Spleen (tissue), 11 donors: ENCODE measurements around the gene C6orf132. TPM values are rescaled to one million over a fixed set of nuclear protein-coding genes. Genes with fewer than 3 reads are reported as not detected.

Experiments used
- DNase-seq: peaks from one replicate; pipeline ENCODE4 v3.0.0-alpha.2; 2020
- H3K27ac ChIP-seq, 8 donors: fragments of 200-600 bp; sonication (generic) in 7 of 8; 1 replicate in 4 of 8; 2 replicates in 4 of 8; pipeline versions ENCODE4 v1.5.0 to v1.8.0; 2016 to 2021; ENCODE audit warnings: inconsistent platforms in 4 of 8, mild to moderate bottlenecking in 4 of 8, moderate library complexity in 1 of 8
- H3K27me3 ChIP-seq, 7 donors: fragments of 200-600 bp; sonication (generic) in 6 of 7; replicated peaks in 1 of 7; 1 replicate in 4 of 7; 2 replicates in 3 of 7; pipeline versions ENCODE4 v1.5.0 to v1.8.0; 2016 to 2021; ENCODE audit warnings: inconsistent platforms in 3 of 7, mild to moderate bottlenecking in 1 of 7
- H3K36me3 ChIP-seq, 6 donors: fragments of 200-600 bp; sonication (generic) in 5 of 6; 1 replicate in 4 of 6; 2 replicates in 2 of 6; pipeline versions ENCODE4 v1.5.0 to v1.8.0; 2016 to 2021; ENCODE audit warnings: inconsistent platforms in 2 of 6
- H3K4me1 ChIP-seq, 6 donors: fragments of 200-600 bp; sonication (generic) in 5 of 6; 1 replicate in 3 of 6; 2 replicates in 3 of 6; pipeline versions ENCODE4 v1.5.0 to v1.8.0; 2016 to 2021; ENCODE audit warnings: inconsistent platforms in 3 of 6
- H3K4me3 ChIP-seq, 8 donors: fragments of 200-600 bp; sonication (generic) in 7 of 8; 1 replicate in 4 of 8; 2 replicates in 4 of 8; pipeline versions ENCODE4 v1.5.0 to v1.8.0; 2016 to 2021; ENCODE audit warnings: inconsistent platforms in 4 of 8, mild to moderate bottlenecking in 4 of 8, moderate library complexity in 2 of 8
- H3K9me3 ChIP-seq, 8 donors: fragments of 200-600 bp; sonication (generic) in 7 of 8; 1 replicate in 4 of 8; 2 replicates in 4 of 8; pipeline versions ENCODE4 v1.5.0 to v1.8.0; 2016 to 2021; ENCODE audit warnings: inconsistent platforms in 4 of 8
- POLR2A ChIP-seq, 3 donors: fragments of 450-650 bp; IDR thresholded peaks; one replicate each; pipeline ENCODE4 v1.5.1; 2017; ENCODE audit warnings: antibody characterized with exemption in 3 of 3, mild to moderate bottlenecking in 1 of 3
- POLR2AphosphoS5 ChIP-seq, 3 donors: sonication (generic); formaldehyde crosslinking; IDR thresholded peaks; one replicate each; pipeline ENCODE4 v1.5.1; 2017; ENCODE audit warnings: antibody characterized with exemption in 3 of 3
- WGBS, 5 donors: extraction: QIAGEN DNeasy Blood & Tissue Kit in 3 of 5; methylation state at CpG; one replicate each; pipeline versions ENCODE4 v1.1.5 to v1.1.7; 2013 to 2018; 5-methylcytosine and 5-hydroxymethylcytosine counted together
- intact Hi-C: fragments of 100-400 bp; cut with DNase I; formaldehyde crosslinking; loops from one replicate; pipeline ENCODE4 v1.15.0; 2023; ENCODE audit warnings: low total_unique reads
- polyA plus RNA-seq, 3 donors: library from polyadenylated mRNA; stranded (reverse); fragments of 200-250 nt; gene quantifications; one replicate each; pipeline ENCODE4 v1.2.1, GENCODE V29; 2013
- total RNA-seq, 7 donors: library from RNA; depleted of rRNA in 3 of 7; stranded (reverse); fragments of >200 nt in 3 of 7; fragmentation: NEBNext Ultra II Directional in 4 of 7; extraction: Animal tissue kit (Norgen Biotek cat#: 25700) in 4 of 7; gene quantifications; one replicate each; pipeline versions ENCODE4 v1.1.0 to v1.2.1, GENCODE V29; 2016 to 2021
- TF ChIP-seq, protein P1 (sequence below), 11 experiments: fragments of 200-600 bp in 7 of 11; fragments of 450-650 bp in 4 of 11; sonication (generic) in 4 of 11; IDR thresholded peaks in 8 of 11; conservative IDR thresholded peaks in 3 of 11; 1 replicate in 7 of 11; 2 replicates in 4 of 11; pipeline versions ENCODE4 v1.4.0 to v1.8.0; 2016 to 2021; ENCODE audit warnings: antibody characterized with exemption in 11 of 11, inconsistent platforms in 4 of 11, mild to moderate bottlenecking in 1 of 11
- donor health status: healthy with polysubstance abuse.
- donor health status: DM: no; HTN: no; CAD: no; lungs with moderate emphysema.
- donor health status: DM: no; HTN: no; CAD: no.
- donor health status: Bipolar disorder and iron deficiency.
- donor health status: healthy.
- donor health status: DM: no; HTN: no; CAD: no.
- donor health status: DM: yes; HTN: yes; CAD: no.

C6orf132 gene
- total and polyA plus RNA-seq, 10 donors, result 0.05 to 0.27 (median 0.13) TPM; not detected in 3

DNA sequence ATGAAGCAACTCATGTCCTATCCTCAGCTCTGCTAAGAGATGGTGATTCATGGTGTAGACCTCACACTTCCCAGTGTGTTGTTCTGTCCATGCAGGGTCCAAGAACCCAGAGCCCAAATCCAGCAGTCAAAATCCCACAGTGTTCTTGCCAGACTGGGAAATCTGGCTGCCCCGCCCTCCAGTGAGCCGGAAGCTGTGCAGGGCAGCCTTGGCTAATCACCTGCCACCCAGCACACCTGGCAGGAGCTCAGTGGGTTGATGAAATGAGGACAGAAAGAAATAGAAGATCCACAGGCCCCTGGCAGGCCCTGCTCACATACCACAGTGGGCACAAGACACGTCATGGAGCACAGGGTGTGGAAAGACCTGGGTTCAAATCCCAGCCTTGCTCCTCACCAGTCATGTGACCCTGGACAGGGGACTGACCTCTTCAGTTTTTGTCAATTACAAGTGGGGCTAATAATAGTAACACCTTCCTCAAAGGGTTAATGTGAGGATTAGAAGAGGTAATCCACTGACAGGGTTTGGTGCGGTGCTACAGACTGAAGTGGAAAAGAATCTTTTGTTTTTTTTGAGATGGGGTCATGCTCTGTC, 17.1 kb upstream of the C6orf132 start:
- Histone ChIP-seq H3K9me3 (no peaks in the 10 kb centered on the region), H3K27ac (no peak overlapping the region), H3K36me3 (no peaks in the 10 kb centered on the region), H3K27me3 (peaks cover 0 to 15% (median 0%) of the 10 kb centered on the region in 7 donors), H3K4me3 (no peak overlapping the region), H3K4me1 (no peaks in the 10 kb centered on the region)
- DNase-seq, result no peak
- intact Hi-C loops, result no loop called here
- TF ChIP-seq POLR2A (IDR thresholded peaks at IDR 0.05) (no peak), POLR2AphosphoS5 (IDR thresholded peaks at IDR 0.05) (no peak)
- TF ChIP-seq, protein P1, sequence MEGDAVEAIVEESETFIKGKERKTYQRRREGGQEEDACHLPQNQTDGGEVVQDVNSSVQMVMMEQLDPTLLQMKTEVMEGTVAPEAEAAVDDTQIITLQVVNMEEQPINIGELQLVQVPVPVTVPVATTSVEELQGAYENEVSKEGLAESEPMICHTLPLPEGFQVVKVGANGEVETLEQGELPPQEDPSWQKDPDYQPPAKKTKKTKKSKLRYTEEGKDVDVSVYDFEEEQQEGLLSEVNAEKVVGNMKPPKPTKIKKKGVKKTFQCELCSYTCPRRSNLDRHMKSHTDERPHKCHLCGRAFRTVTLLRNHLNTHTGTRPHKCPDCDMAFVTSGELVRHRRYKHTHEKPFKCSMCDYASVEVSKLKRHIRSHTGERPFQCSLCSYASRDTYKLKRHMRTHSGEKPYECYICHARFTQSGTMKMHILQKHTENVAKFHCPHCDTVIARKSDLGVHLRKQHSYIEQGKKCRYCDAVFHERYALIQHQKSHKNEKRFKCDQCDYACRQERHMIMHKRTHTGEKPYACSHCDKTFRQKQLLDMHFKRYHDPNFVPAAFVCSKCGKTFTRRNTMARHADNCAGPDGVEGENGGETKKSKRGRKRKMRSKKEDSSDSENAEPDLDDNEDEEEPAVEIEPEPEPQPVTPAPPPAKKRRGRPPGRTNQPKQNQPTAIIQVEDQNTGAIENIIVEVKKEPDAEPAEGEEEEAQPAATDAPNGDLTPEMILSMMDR (IDR thresholded peaks at IDR 0.05 in 8 of 11, conservative IDR thresholded peaks at IDR 0.05 in 3 of 11), result no peak
- 67 to 91% (median 79%) methylated on average over 4 of the region's 4 CpGs for WGBS, 5 donors

GRCh38 chr6:42158631-42159030, 16.2 kb upstream of the C6orf132 start:
- no peak for DNase-seq
- H3K9me3 ChIP-seq, result no peaks in the 10 kb centered on the region
- 75 to 90% (median 87%) methylated on average over 2 of the region's 2 CpGs for WGBS, 5 donors
- intact Hi-C loops, result no loop called here
- H3K27ac ChIP-seq, result no peak overlapping the region
- H3K27me3 ChIP-seq, result peaks cover 0 to 15% (median 0%) of the 10 kb centered on the region in 7 donors
- H3K4me3 ChIP-seq, result no peak overlapping the region
- TF ChIP-seq POLR2A (IDR thresholded peaks at IDR 0.05) (no peak), POLR2AphosphoS5 (IDR thresholded peaks at IDR 0.05) (no peak)
- TF ChIP-seq, protein P1 (IDR thresholded peaks at IDR 0.05 in 8 of 11, conservative IDR thresholded peaks at IDR 0.05 in 3 of 11), result no peak
- no peaks in the 10 kb centered on the region for H3K4me1 ChIP-seq
- H3K36me3 ChIP-seq, result no peaks in the 10 kb centered on the region

GRCh38 chr6:42158011-42158410, 15.6 kb upstream of the C6orf132 start:
- no peak for DNase-seq
- H3K4me1 ChIP-seq, result no peaks in the 10 kb centered on the region
- no peaks in the 10 kb centered on the region for H3K36me3 ChIP-seq
- no peaks in the 10 kb centered on the region for H3K9me3 ChIP-seq
- intact Hi-C loops, result no loop called here
- 79 to 90% (median 84%) methylated on average over 2 of the region's 2 CpGs for WGBS, 5 donors
- H3K4me3 ChIP-seq, result no peak overlapping the region
- peaks cover 0 to 15% (median 0%) of the 10 kb centered on the region in 7 donors for H3K27me3 ChIP-seq
- H3K27ac ChIP-seq, result no peak overlapping the region
- TF ChIP-seq POLR2AphosphoS5 (IDR thresholded peaks at IDR 0.05) (no peak), POLR2A (IDR thresholded peaks at IDR 0.05) (no peak)
- TF ChIP-seq, protein P1 (IDR thresholded peaks at IDR 0.05 in 8 of 11, conservative IDR thresholded peaks at IDR 0.05 in 3 of 11), result no peak

- intact Hi-C loops, result no loop called here
- Histone ChIP-seq H3K36me3 (no peaks in the 10 kb centered on the region), H3K27ac (no peak overlapping the region), H3K27me3 (peaks cover 0 to 15% (median 0%) of the 10 kb centered on the region in 7 donors), H3K9me3 (no peaks in the 10 kb centered on the region), H3K4me1 (no peaks in the 10 kb centered on the region), H3K4me3 (no peak overlapping the region)
- WGBS, 5 donors, result 72 to 80% (median 75%) methylated on average over 3 of the region's 3 CpGs
- DNase-seq, result no peak
- no peak for TF ChIP-seq POLR2A (IDR thresholded peaks at IDR 0.05)
Observed at GRCh38 chr6:42156638-42157037, 14.2 kb upstream of the C6orf132 start.
